ENCODE results near the gene CARNS1. TPM values are rescaled to one million over a fixed set of nuclear protein-coding genes. Genes with fewer than 3 reads are reported as not detected.

CARNS1 gene
- total and polyA plus RNA-seq, 9 of the 15 experiments (the other 6 are each of a cell fraction or from before 2014, with no cell fraction given) = 0.01 to 0.18 (median 0.06) TPM; not detected in 3

GRCh38 chr11:67420646-67421429, 5.4 kb downstream of the CARNS1 start (continued):
- no peak for TF ChIP-seq ZNF184 (CRISPR knock-in tag; IDR thresholded peaks at IDR 0.05)
- TF ChIP-seq ZNF12 (CRISPR knock-in tag; IDR thresholded peaks at IDR 0.05) = no peak
- TF ChIP-seq POLR2H (tag; IDR thresholded peaks at IDR 0.05; ENCODE audit: low read depth) = no peak
- TF ChIP-seq NFXL1 (CRISPR knock-in tag; IDR thresholded peaks at IDR 0.05) = no peak
- TF ChIP-seq RERE (CRISPR knock-in tag; IDR thresholded peaks at IDR 0.05; ENCODE audit: borderline replicate concordance) = no peak
- no peak for TF ChIP-seq RBM25 (IDR thresholded peaks at IDR 0.05; ENCODE audit: low read depth, low read length, severe bottlenecking)
- TF ChIP-seq ZBTB8A (IDR thresholded peaks at IDR 0.05; ENCODE audit: partially characterized antibody) = no peak
- TF ChIP-seq HNRNPUL1 (IDR thresholded peaks at IDR 0.05; ENCODE audit: low read length) = no peak
- no peak for TF ChIP-seq MCM2 (IDR thresholded peaks at IDR 0.05; ENCODE audit: low read depth)
- TF ChIP-seq HMGXB4 (CRISPR knock-in tag; IDR thresholded peaks at IDR 0.05) = peak; percentile 34; the same call in 1 of the 2 replicates

Measured in K562 (cell line).